GM23338 (cell line): ENCODE measurements around the gene RNF141. TPM values are rescaled to one million over a fixed set of nuclear protein-coding genes. Genes with fewer than 3 reads are reported as not detected.

Source experiments
- ATAC-seq: fragments of 200-7000 bp; cut with Tn5 transposase; 3 replicates; pipeline ENCODE4 v1.9.1; 2020
- DNase-seq: peaks from one replicate; pipeline ENCODE4 v3.0.0-alpha.2; 2015; ENCODE audit warnings: low spot score
- H2AFZ ChIP-seq: fragments of 200-600 bp; sonication (generic); 2 replicates; pipeline ENCODE4 v1.8.0; 2016; ENCODE audit warnings: antibody characterized with exemption, mild to moderate bottlenecking, moderate library complexity
- H3F3A ChIP-seq: fragments of 200-600 bp; sonication (generic); replicated peaks from 2 replicates; pipeline ENCODE4 v1.8.0; 2017; ENCODE audit warnings: antibody characterized with exemption, mixed run types, low read depth
- H3K27ac ChIP-seq: fragments of 200-600 bp; sonication (generic); 2 replicates; pipeline ENCODE4 v1.6.1; 2016; ENCODE audit warnings: low read depth
- H3K27me3 ChIP-seq: fragments of 200-600 bp; sonication (generic); 2 replicates; pipeline ENCODE4 v1.8.0; 2016; ENCODE audit warnings: mild to moderate bottlenecking, mixed run types, moderate library complexity; ENCODE audit not compliant: insufficient read depth
- H3K36me3 ChIP-seq: fragments of 200-600 bp; sonication (generic); 2 replicates; pipeline ENCODE4 v1.8.0; 2016; ENCODE audit warnings: mild to moderate bottlenecking; ENCODE audit not compliant: insufficient read depth
- H3K4me1 ChIP-seq: fragments of 200-600 bp; sonication (generic); 2 replicates; pipeline ENCODE4 v1.8.0; 2016; ENCODE audit warnings: mild to moderate bottlenecking, moderate library complexity; ENCODE audit not compliant: insufficient read depth
- H3K4me2 ChIP-seq: fragments of 200-600 bp; sonication (generic); 2 replicates; pipeline ENCODE4 v1.7.1; 2017; ENCODE audit warnings: mixed run types
- H3K4me3 ChIP-seq: fragments of 200-600 bp; sonication (generic); 2 replicates; pipeline ENCODE4 v1.6.1; 2016; ENCODE audit warnings: mixed run types
- H3K79me2 ChIP-seq: fragments of 200-600 bp; sonication (generic); replicated peaks from 2 replicates; pipeline ENCODE4 v1.8.0; 2017; ENCODE audit warnings: mild to moderate bottlenecking; ENCODE audit not compliant: insufficient read depth
- H3K9me2 ChIP-seq: fragments of 200-600 bp; sonication (generic); 2 replicates; pipeline ENCODE4 v1.8.0; 2017; ENCODE audit not compliant: insufficient read depth
- H4K20me1 ChIP-seq: fragments of 200-600 bp; sonication (generic); replicated peaks from 2 replicates; pipeline ENCODE4 v1.8.0; 2017; ENCODE audit warnings: mild to moderate bottlenecking; ENCODE audit not compliant: insufficient read depth
- H3K27ac Mint-ChIP-seq: 2 replicates; pipeline ENCODE4 v1.8.0; 2020; ENCODE audit warnings: inconsistent platforms, mild to moderate bottlenecking, moderate library complexity, mixed read lengths
- H3K27me3 Mint-ChIP-seq: 3 replicates; pipeline ENCODE4 v1.8.0; 2022; ENCODE audit warnings: low read depth, mild to moderate bottlenecking, moderate library complexity, mixed read lengths, inconsistent platforms; ENCODE audit not compliant: insufficient read depth, poor library complexity
- H3K36me3 Mint-ChIP-seq: 3 replicates; pipeline ENCODE4 v1.8.0; 2021; ENCODE audit warnings: low read depth, mild to moderate bottlenecking, inconsistent platforms, moderate library complexity, mixed read lengths
- H3K4me1 Mint-ChIP-seq: 3 replicates; pipeline ENCODE4 v1.8.0; 2020; ENCODE audit warnings: mild to moderate bottlenecking, inconsistent platforms, mixed read lengths
- H3K4me3 Mint-ChIP-seq: 3 replicates; pipeline ENCODE4 v1.8.0; 2021; ENCODE audit warnings: moderate library complexity, mild to moderate bottlenecking, inconsistent platforms, mixed read lengths
- H3K9me3 Mint-ChIP-seq: 3 replicates; pipeline ENCODE4 v1.8.0; 2020; ENCODE audit warnings: moderate library complexity, mild to moderate bottlenecking, inconsistent platforms, mixed read lengths
- CTCF ChIP-seq, 2 experiments: fragments of 200-600 bp in 1 of 2; sonication (generic) in 1 of 2; conservative IDR thresholded peaks; 2 replicates each; pipeline versions ENCODE4 v1.5.1 to v1.6.1; 2016 to 2017; ENCODE audit warnings: antibody characterized with exemption in 2 of 2, low read depth in 2 of 2, mild to moderate bottlenecking in 2 of 2, moderate library complexity in 1 of 2
- ETS1 ChIP-seq: IDR thresholded peaks from 2 replicates; pipeline ENCODE4 v1.6.1; 2016; ENCODE audit warnings: antibody characterized with exemption
- EZH2 ChIP-seq: fragments of 200-600 bp; sonication (generic); IDR thresholded peaks from one replicate; pipeline ENCODE4 v1.8.0; 2017; ENCODE audit warnings: antibody characterized with exemption, mild to moderate bottlenecking, low read depth; ENCODE audit not compliant: unreplicated experiment
- JUNB ChIP-seq: IDR thresholded peaks from one replicate; pipeline ENCODE4 v1.6.1; 2016; ENCODE audit warnings: antibody characterized with exemption; ENCODE audit not compliant: unreplicated experiment
- ZNF114 ChIP-seq: fragments of 250-450 bp; sonication (Bioruptor Pico); IDR thresholded peaks from 2 replicates; pipeline ENCODE4 v1.5.0; 2020; ENCODE audit warnings: mild to moderate bottlenecking, moderate library complexity
- polyA plus RNA-seq: library from polyadenylated mRNA; unstranded; fragments of >200 nt; fragmentation: Nextera tagmentation; extraction: Ambion mirVana; gene quantifications from 2 replicates; pipeline ENCODE4 v1.2.1, GENCODE V29; 2016
- total RNA-seq: library from RNA; depleted of rRNA; stranded (reverse); fragments of >200 nt; shearing (Covaris generic); gene quantifications from 2 replicates; pipeline ENCODE4 v1.2.3, GENCODE V29; 2014

The RNF141 gene
- total and polyA plus RNA-seq, 2 experiments from 2014 or later: 11.4 to 26.9 TPM

- no peak overlapping the region for H3K27ac Mint-ChIP-seq
Measured at GRCh38 chr11:10486161-10486840, 54.7 kb downstream of the RNF141 start.

DNA sequence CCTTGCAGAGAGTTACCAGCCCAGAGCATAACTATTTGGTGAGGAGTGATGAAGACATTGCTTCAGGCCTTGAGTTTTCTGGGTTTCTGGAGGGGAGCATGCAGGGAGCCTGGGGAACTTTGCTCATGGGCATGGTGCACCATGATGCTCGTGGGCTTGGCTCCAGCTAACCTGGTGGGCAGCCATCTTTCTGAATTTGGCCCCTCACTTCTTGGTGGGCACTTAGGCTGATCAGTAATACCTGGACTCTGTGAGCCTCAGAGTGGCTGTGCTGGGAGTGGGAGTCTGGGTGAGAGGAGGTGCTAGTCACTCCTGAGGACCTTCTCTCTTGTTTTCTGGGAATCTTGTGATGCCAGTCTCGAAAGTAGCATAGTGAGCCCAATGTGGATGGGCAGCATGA is 55.3 kb downstream of the RNF141 start:
- H3K4me3 ChIP-seq: no peak overlapping the region
- no peaks in the 10 kb centered on the region for H3K79me2 ChIP-seq
- ATAC-seq (no peak), DNase-seq (no peak)
- H3K27me3 ChIP-seq: no peaks in the 10 kb centered on the region
- peaks cover 3% of the 10 kb centered on the region; the same call in 2 of the 3 replicates for H3K9me3 Mint-ChIP-seq
- no peak overlapping the region for H3K27ac Mint-ChIP-seq
- H3K4me1 ChIP-seq: no peaks in the 10 kb centered on the region
- no peak overlapping the region for H3K4me2 ChIP-seq
- no peaks in the 10 kb centered on the region for H3F3A ChIP-seq
- H3K9me2 ChIP-seq: no peaks in the 10 kb centered on the region
- H4K20me1 ChIP-seq: no peaks in the 10 kb centered on the region
- H3K4me1 Mint-ChIP-seq: peaks cover 6% of the 10 kb centered on the region
- TF ChIP-seq JUNB (no peak), CTCF (conservative IDR thresholded peaks at IDR 0.05; ENCODE audit: low read depth in 2 of 2) (no peak), EZH2 (no peak)
- H3K27me3 Mint-ChIP-seq: no peaks in the 10 kb centered on the region
- H3K36me3 Mint-ChIP-seq: 0 out of 3 replicates have a peak, but pooled peaks cover 2% of the 10 kb centered on the region
- H3K36me3 ChIP-seq: no peaks in the 10 kb centered on the region
- H3K4me3 Mint-ChIP-seq: no peak overlapping the region
- no peak overlapping the region for H2AFZ ChIP-seq
- no peak overlapping the region for H3K27ac ChIP-seq

More at GRCh38 chr11:10486161-10486840, 54.7 kb downstream of the RNF141 start:
- H3K79me2 ChIP-seq: no peaks in the 10 kb centered on the region
- no peaks in the 10 kb centered on the region for H3K36me3 ChIP-seq
- Mint-ChIP-seq H3K4me1 (peaks cover 6% of the 10 kb centered on the region), H3K27me3 (no peaks in the 10 kb centered on the region), H3K9me3 (peaks cover 3% of the 10 kb centered on the region; the same call in 2 of the 3 replicates), H3K36me3 (0 out of 3 replicates have a peak, but pooled peaks cover 2% of the 10 kb centered on the region), H3K4me3 (no peak overlapping the region)
- H3K27ac ChIP-seq: no peak overlapping the region
- no peaks in the 10 kb centered on the region for H3K27me3 ChIP-seq
- TF ChIP-seq ETS1 (no peak), EZH2 (no peak), ZNF114 (CRISPR knock-in tag) (no peak)
- no peak overlapping the region for H3K4me3 ChIP-seq
- H3K4me2 ChIP-seq: no peak overlapping the region
- H4K20me1 ChIP-seq: no peaks in the 10 kb centered on the region
- no peaks in the 10 kb centered on the region for H3F3A ChIP-seq
- DNase-seq: no peak
- H3K4me1 ChIP-seq: no peaks in the 10 kb centered on the region
- no peaks in the 10 kb centered on the region for H3K9me2 ChIP-seq
- no peak overlapping the region for H2AFZ ChIP-seq
- ATAC-seq: no peak
